Mucosa of descending colon (tissue), 3 donors: ENCODE data around the gene CRYAB. TPM values are rescaled to one million over a fixed set of nuclear protein-coding genes. Genes with fewer than 3 reads are reported as not detected.

Experiments used
- ATAC-seq: fragments of 200-7000 bp; cut with Tn5 transposase; one replicate; pipeline ENCODE4 v1.9.1; 2020; ENCODE audit warnings: mild to moderate bottlenecking, moderate library complexity
- DNase-seq, 3 donors: peaks; one replicate each; pipeline ENCODE4 v3.0.0-alpha.2; 2020
- H3K36me3 ChIP-seq: fragments of 200-600 bp; one replicate; pipeline ENCODE4 v1.8.0; 2021; ENCODE audit warnings: low read depth, mild to moderate bottlenecking
- H3K4me1 ChIP-seq: fragments of 200-600 bp; one replicate; pipeline ENCODE4 v1.8.0; 2021; ENCODE audit warnings: low read depth, mild to moderate bottlenecking
- H3K4me3 ChIP-seq: fragments of 200-600 bp; one replicate; pipeline ENCODE4 v1.8.0; 2021; ENCODE audit warnings: mild to moderate bottlenecking
- H3K9me3 ChIP-seq: fragments of 200-600 bp; one replicate; pipeline ENCODE4 v1.8.0; 2021; ENCODE audit warnings: mild to moderate bottlenecking
- intact Hi-C, 2 donors: fragments of 100-400 bp; cut with DNase I in 1 of 2; cut with micrococcal nuclease in 1 of 2; formaldehyde crosslinking; loops; one replicate each; pipeline versions ENCODE4 v1.11.0 to v1.11.1; 2022; cut with DNase I, micrococcal nuclease
- total RNA-seq, 3 donors: library from RNA; stranded (reverse); fragmentation: NEBNext Ultra II Directional in 2 of 3; extraction: Animal tissue kit (Norgen Biotek cat#: 25700) in 2 of 3; gene quantifications; one replicate each; pipeline versions ENCODE4 v1.2.1 to v1.2.4, GENCODE V29; 2021 to 2023
- TF ChIP-seq, protein P1 (sequence below): fragments of 200-600 bp; IDR thresholded peaks from one replicate; pipeline ENCODE4 v1.8.0; 2022; ENCODE audit warnings: antibody characterized with exemption, mild to moderate bottlenecking
- donor health status: DM: no; HTN: no; CAD: no; lungs with moderate emphysema.
- donor health status: DM: no; HTN: no; CAD: no.
- donor health status: DM: no; HTN: yes; CAD: no.

The CRYAB gene
- total RNA-seq, 3 donors from 2014 or later, result 13.8 to 331 (median 30.7) TPM

DNA sequence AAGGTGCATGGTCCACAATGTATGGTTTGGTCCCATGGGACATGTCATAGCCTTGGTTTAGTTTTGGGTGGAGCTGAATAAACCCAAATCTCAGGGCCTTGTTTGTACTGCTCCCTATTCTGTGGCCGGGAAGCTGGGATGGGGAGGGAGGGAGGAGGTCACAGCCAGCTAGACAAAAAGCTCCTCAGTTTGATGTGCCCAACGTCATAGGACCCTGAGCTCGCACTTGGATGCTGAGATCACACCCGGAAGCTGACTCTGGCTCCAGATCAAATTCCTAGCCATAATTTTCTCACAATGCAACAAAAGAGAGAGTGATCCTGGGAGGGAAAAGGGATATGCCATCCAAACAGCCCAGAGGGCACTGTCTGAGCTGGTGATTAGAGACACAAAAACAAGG, 2.4 kb upstream of the CRYAB start:
- Histone ChIP-seq H3K9me3 (no peaks in the 10 kb centered on the region), H3K4me1 (peaks cover 5% of the 10 kb centered on the region), H3K4me3 (no peak overlapping the region), H3K36me3 (no peaks in the 10 kb centered on the region)
- intact Hi-C loops, result no loop called here
- DNase-seq, result peak in 2 of 3 donors; percentile 24 to 40
- TF ChIP-seq, protein P1, sequence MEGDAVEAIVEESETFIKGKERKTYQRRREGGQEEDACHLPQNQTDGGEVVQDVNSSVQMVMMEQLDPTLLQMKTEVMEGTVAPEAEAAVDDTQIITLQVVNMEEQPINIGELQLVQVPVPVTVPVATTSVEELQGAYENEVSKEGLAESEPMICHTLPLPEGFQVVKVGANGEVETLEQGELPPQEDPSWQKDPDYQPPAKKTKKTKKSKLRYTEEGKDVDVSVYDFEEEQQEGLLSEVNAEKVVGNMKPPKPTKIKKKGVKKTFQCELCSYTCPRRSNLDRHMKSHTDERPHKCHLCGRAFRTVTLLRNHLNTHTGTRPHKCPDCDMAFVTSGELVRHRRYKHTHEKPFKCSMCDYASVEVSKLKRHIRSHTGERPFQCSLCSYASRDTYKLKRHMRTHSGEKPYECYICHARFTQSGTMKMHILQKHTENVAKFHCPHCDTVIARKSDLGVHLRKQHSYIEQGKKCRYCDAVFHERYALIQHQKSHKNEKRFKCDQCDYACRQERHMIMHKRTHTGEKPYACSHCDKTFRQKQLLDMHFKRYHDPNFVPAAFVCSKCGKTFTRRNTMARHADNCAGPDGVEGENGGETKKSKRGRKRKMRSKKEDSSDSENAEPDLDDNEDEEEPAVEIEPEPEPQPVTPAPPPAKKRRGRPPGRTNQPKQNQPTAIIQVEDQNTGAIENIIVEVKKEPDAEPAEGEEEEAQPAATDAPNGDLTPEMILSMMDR, result no peak
- ATAC-seq, result no peak

DNA sequence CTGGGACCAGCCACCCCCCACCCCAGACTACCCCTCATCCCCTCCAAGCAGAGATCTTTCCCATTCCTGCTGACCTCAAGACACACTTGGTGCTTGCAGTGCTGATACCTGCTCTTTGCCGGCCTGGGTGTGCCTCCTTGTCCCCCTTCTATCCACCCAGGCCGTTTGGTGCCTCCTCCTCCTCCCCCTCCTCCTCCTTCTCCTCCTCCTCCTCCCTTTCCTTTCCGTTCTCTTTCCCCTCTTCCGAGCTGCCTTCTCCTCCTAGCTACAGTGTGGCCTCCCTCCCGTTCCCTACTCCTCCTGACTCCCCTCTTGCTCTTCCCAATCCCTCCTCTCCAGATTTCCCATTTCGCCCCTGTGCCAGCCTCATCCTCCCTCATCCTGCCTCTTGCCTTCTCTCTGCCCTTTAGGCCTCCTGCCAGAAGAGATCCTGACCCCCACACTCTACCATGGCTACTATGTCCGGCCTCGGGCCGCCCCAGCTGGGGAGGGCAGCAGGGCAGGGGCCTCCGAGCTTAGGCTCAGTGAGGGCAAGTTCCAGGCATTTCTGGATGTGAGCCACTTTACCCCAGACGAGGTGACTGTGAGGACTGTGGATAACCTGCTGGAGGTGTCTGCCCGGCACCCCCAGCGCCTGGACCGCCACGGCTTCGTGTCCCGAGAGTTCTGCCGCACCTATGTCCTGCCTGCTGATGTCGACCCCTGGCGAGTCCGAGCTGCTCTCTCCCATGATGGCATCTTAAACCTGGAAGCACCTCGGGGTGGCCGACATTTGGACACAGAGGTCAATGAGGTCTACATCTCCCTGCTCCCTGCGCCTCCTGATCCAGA, 1.7 kb upstream of the CRYAB start:
- ATAC-seq (peak; percentile 8), DNase-seq (peak in 1 of 3 donors; percentile 43)
- peaks cover 3% of the 10 kb centered on the region for H3K4me1 ChIP-seq
- no peaks in the 10 kb centered on the region for H3K9me3 ChIP-seq
- TF ChIP-seq, protein P1, result no peak
- intact Hi-C loops, result no loop called here
- H3K4me3 ChIP-seq, result no peak overlapping the region
- H3K36me3 ChIP-seq, result no peaks in the 10 kb centered on the region

DNA sequence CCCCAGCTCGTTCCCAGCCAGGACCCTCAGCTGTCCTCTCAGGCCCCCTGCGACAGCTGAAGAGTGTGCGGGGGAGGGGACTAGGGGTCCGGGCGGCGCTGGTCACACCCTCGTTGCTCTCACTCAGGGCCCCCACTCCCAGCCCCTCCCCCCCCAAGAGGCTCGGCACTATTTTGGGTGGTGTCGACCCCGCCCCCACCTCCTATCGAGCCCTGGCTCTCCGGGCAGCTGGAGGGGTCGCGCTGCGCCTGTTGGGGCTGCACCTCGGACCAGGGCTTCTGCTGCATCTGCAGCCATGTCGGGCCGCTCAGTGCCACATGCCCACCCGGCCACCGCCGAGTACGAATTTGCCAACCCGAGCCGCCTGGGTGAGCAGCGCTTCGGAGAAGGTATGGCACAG, 965 bp upstream of the CRYAB start, which contains the start of gene HSPB2:
TSS of gene HSPB2 (plus strand) at position 200 of the 400 bp plus-strand sequence. CDS start at position 296, 96 bp downstream.
- H3K9me3 ChIP-seq, result no peaks in the 10 kb centered on the region
- no peaks in the 10 kb centered on the region for H3K36me3 ChIP-seq
- no peaks in the 10 kb centered on the region for H3K4me1 ChIP-seq
- H3K4me3 ChIP-seq, result no peak within 1 kb of the TSS
- ATAC-seq, result no peak
- TF ChIP-seq, protein P1, result no peak
- DNase-seq, result peak in 1 of 3 donors; percentile 47
- intact Hi-C loops, result no loop called here

DNA sequence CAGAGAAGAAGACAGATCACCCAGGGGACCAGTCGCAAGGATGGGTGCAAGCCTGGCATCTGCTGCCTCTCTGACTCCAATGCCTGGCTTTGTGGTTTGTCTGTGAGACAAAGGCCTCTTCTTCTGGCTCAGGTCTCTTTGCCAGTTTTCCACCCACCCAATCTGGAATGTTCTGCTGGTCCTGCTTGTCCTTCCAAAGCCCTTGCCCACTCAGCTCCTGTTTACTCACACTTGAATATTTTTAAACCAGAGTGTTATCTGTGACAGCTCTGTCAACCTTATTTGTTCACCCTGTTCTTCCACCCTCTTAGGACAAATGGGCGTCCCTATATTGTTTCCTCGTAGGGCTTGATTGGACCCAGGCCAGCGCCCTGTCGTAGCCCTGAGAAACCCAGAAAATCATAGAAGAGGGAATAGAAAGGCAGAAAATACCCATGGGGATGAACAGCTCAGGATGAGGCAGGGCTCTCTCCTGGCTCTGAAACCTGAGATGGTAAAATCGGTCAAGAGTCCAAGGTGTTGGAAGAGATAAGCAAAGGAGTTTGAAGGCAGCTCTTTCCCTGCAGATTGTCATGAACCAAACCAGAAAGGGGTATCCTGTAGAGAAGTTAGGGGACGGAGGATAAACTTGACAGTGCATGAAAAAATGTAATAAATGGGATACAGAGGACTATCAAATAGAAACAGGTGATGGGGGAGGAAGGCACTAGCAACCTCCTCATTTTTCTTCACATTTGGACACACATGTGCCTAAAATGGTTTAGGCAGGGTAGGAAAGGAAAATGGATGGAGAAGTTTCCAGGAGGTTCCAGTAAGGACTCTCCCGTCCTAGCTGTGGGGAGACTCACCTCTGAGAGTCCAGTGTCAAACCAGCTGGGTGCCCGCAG, 651 bp downstream of the CRYAB start:
- no peak for DNase-seq
- H3K9me3 ChIP-seq, result no peaks in the 10 kb centered on the region

DNA sequence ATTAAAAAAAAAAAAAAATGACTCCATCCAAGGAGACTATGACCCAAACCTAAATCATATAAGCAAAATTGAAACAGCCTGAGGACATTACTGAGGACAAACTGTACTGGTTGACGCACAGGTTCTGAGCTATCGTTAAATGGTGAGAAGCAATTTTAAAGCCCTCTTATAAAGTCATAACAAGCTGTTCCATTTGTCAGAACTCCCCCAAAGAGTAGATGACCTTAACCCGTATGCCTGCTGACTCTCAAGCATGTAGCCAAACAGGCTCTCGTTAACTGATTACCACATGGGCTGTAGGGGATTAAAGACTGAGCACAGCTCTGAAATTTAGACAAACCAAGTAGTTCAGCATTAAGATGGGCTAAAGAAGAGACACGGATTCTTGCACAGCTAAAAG, 2.2 kb downstream of the CRYAB start:
- no peak for DNase-seq
- H3K4me3 ChIP-seq, result no peak overlapping the region

More for the DNA sequence above, 651 bp downstream of the CRYAB start:
- TF ChIP-seq, protein P1, result no peak
- intact Hi-C loops, result no loop called here
- Histone ChIP-seq H3K4me3 (no peak overlapping the region), H3K4me1 (no peaks in the 10 kb centered on the region), H3K36me3 (no peaks in the 10 kb centered on the region)
- ATAC-seq, result no peak

More for the DNA sequence above, 2.2 kb downstream of the CRYAB start:
- Histone ChIP-seq H3K4me1 (no peaks in the 10 kb centered on the region), H3K36me3 (no peaks in the 10 kb centered on the region), H3K9me3 (no peaks in the 10 kb centered on the region)
- TF ChIP-seq, protein P1, result no peak
- no peak for ATAC-seq
- intact Hi-C loops, result no loop called here
